Central memory CD8-positive, alpha-beta T cell (primary cell): ENCODE results near the gene ITPKB.

Experiments
- ATAC-seq: fragments of 150-1000 bp; cut with Tn5 transposase; replicated peaks from 2 replicates; pipeline ENCODE4 v1.10.0; 2022; ENCODE audit warnings: mild to moderate bottlenecking, moderate FRiP score, moderate number of reproducible peaks; ENCODE audit not compliant: poor library complexity, severe bottlenecking; ENCODE audit errors: extremely low read depth
- DNase-seq, 2 donors: peaks; one replicate each; pipeline ENCODE4 v3.0.0; 2021; ENCODE audit warnings: low spot score in 2 of 2
- H3K27ac Mint-ChIP-seq: one replicate; pipeline ENCODE4 v1.8.0; 2022; ENCODE audit warnings: low read depth, mild to moderate bottlenecking, moderate library complexity, mixed read lengths
- H3K27me3 Mint-ChIP-seq: one replicate; pipeline ENCODE4 v1.8.0; 2022; ENCODE audit warnings: mixed read lengths
- H3K36me3 Mint-ChIP-seq: one replicate; pipeline ENCODE4 v1.8.0; 2022; ENCODE audit warnings: mild to moderate bottlenecking, moderate library complexity, mixed read lengths; ENCODE audit not compliant: insufficient read depth
- H3K4me1 Mint-ChIP-seq: one replicate; pipeline ENCODE4 v1.8.0; 2022; ENCODE audit warnings: mixed read lengths
- H3K4me3 Mint-ChIP-seq: one replicate; pipeline ENCODE4 v1.8.0; 2022; ENCODE audit warnings: mild to moderate bottlenecking, moderate library complexity, mixed read lengths
- H3K9me3 Mint-ChIP-seq: one replicate; pipeline ENCODE4 v1.8.0; 2022; ENCODE audit warnings: mixed read lengths

The ITPKB gene

DNA sequence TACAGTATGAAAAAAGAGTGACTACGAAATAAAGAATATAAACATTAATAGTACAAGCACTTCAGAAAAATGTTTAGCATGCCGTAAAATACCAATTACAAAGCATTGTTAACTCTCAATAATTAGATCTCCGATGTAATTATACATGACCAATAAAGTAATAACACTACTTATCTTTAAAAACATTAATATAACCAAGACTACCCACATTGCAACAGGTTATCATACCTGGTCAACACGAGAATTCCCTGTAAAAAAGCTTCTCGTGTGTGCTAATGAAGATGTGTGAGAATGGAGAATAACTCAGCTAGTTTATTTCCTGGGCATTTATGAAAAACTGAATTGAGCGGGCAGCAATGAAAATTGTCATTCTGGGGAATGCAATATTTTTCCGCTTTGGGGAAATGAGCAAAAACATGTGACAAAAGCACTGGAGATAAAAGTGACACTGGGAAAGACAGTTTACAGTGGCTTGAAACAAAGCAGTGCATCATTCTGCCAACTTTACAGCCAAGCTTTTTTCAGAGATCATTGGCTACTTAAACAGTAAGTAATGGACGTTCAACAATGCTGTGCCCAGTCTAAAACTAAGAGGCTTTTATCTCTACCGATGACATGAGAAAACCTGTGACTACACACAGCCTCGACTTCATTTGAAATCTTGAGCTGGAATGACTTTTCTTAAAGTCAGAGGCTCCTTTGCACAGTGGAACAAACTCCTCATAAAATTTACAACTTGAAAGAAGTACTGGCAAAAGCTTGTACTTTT, 34.7 kb downstream of the ITPKB start:
- peaks cover 38% of the 10 kb centered on the region for H3K36me3 Mint-ChIP-seq
- peak overlapping the region; percentile 86 for H3K27ac Mint-ChIP-seq
- no peak for DNase-seq
- H3K9me3 Mint-ChIP-seq: no peaks in the 10 kb centered on the region
- no peak for ATAC-seq
- H3K4me1 Mint-ChIP-seq: peaks cover 60% of the 10 kb centered on the region
- H3K27me3 Mint-ChIP-seq: no peaks in the 10 kb centered on the region
- peak overlapping the region; percentile 75 for H3K4me3 Mint-ChIP-seq

GRCh38 chr1:226702957-226703831, 35.9 kb downstream of the ITPKB start:
- peaks cover 59% of the 10 kb centered on the region for H3K4me1 Mint-ChIP-seq
- H3K36me3 Mint-ChIP-seq: peaks cover 32% of the 10 kb centered on the region
- ATAC-seq (peak; percentile 80), DNase-seq (peak; percentile 58 to 73)
- H3K9me3 Mint-ChIP-seq: no peaks in the 10 kb centered on the region
- peak overlapping the region; percentile 75 for H3K4me3 Mint-ChIP-seq
- no peaks in the 10 kb centered on the region for H3K27me3 Mint-ChIP-seq
- H3K27ac Mint-ChIP-seq: peak overlapping the region; percentile 86

DNA sequence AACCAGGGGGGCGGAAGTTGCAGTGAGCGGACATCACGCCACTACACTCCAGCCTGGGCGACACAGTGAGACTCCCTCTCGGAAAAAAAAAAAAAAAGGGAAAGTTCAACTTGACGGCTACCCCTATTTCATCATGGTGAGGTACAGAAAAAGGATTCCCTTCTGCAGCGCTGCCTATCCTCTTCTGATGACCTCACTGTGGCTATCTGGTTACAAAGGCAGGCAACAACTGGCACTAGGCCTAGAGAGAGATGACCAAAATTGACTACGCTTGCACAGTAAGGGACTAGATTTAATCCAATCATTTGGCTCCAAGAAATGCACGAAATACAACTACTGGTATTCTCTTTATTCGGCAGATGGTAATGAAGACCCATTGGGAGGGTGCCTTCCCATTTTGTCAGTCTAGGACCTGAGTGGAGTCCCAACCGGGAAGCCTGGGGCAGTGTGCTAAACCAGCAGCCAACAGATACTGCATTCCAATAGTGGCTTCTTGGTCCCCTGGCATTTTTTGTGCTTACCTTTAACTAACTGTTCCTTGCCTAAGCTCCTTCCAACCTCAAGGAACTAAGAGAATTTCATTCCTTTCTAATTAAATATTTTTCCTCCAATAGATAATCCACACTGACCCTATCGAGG, 36.6 kb downstream of the ITPKB start:
- Mint-ChIP-seq H3K4me3 (peak overlapping the region; percentile 75), H3K27me3 (no peaks in the 10 kb centered on the region), H3K4me1 (peaks cover 61% of the 10 kb centered on the region), H3K27ac (peak overlapping the region; percentile 86), H3K36me3 (peaks cover 30% of the 10 kb centered on the region), H3K9me3 (no peaks in the 10 kb centered on the region)
- DNase-seq (no peak), ATAC-seq (no peak)

- Mint-ChIP-seq H3K9me3 (no peaks in the 10 kb centered on the region), H3K27ac (peak overlapping the region; percentile 90), H3K4me3 (no peak overlapping the region), H3K27me3 (no peaks in the 10 kb centered on the region), H3K4me1 (peaks cover 71% of the 10 kb centered on the region), H3K36me3 (peaks cover 29% of the 10 kb centered on the region)
- ATAC-seq (no peak), DNase-seq (no peak)
These were observed 38.2 kb downstream of the ITPKB start for GRCh38 chr1:226700861-226701260.

DNA sequence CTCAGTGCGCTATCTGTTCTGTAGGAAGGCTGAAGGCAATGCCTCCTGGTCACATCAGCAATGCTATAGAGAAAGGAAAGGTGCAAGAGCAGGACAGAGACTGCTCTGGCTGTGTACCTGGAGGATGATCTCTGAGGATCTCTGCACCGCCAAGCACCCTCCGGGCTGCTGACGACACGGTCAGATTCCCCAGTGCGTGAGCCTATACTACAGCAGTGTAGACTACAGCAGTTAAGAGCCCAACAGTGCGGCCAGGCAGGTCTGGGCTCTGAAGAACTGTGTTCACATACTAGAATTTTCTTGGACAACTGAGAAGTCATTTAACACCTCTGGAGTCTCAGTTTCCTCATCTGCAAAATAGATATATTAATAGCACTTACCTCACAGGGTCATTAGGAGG, 39.9 kb downstream of the ITPKB start:
- peaks cover 71% of the 10 kb centered on the region for H3K4me1 Mint-ChIP-seq
- peaks cover 26% of the 10 kb centered on the region for H3K36me3 Mint-ChIP-seq
- H3K27me3 Mint-ChIP-seq: no peaks in the 10 kb centered on the region
- H3K27ac Mint-ChIP-seq: peak overlapping the region; percentile 90
- H3K9me3 Mint-ChIP-seq: no peaks in the 10 kb centered on the region
- H3K4me3 Mint-ChIP-seq: peak overlapping the region; percentile 5
- DNase-seq (no peak), ATAC-seq (no peak)

- peak overlapping the region; percentile 90 for H3K27ac Mint-ChIP-seq
- no peaks in the 10 kb centered on the region for H3K9me3 Mint-ChIP-seq
- peak overlapping the region; percentile 5 for H3K4me3 Mint-ChIP-seq
- ATAC-seq (no peak), DNase-seq (no peak)
- H3K27me3 Mint-ChIP-seq: no peaks in the 10 kb centered on the region
- H3K36me3 Mint-ChIP-seq: peaks cover 28% of the 10 kb centered on the region
- peaks cover 76% of the 10 kb centered on the region for H3K4me1 Mint-ChIP-seq
These were observed 40.4 kb downstream of the ITPKB start for GRCh38 chr1:226698659-226699058.

DNA sequence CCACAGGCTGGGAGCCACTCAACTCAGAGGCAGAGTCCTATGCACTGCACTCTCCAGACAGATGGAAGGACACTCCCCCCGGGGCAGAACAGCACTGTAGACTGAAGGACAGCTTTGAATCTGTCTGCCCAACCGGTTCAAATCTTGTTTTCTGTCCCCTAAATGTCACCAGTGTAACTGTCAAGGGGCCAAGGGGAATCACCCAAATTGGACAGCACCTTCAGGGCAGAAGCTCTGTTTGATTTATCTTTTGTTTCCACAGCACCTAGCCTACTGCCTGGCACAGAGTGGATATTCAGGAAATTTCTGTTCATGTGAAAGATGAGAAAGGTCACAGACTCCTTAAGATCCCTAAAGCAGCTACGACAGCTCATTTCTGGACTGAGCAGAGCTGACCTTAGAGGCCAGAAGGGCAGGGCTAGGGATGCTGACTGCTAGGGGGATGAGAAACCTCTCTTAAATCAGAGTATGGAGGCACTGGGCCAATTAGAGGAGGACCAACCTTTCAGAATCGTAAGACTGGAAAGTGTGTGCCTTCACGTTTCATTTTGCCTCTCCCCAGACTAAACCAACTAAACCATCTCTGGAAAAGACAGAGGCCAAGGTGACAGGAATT, 41.0 kb downstream of the ITPKB start:
- no peak overlapping the region for H3K27ac Mint-ChIP-seq

DNA sequence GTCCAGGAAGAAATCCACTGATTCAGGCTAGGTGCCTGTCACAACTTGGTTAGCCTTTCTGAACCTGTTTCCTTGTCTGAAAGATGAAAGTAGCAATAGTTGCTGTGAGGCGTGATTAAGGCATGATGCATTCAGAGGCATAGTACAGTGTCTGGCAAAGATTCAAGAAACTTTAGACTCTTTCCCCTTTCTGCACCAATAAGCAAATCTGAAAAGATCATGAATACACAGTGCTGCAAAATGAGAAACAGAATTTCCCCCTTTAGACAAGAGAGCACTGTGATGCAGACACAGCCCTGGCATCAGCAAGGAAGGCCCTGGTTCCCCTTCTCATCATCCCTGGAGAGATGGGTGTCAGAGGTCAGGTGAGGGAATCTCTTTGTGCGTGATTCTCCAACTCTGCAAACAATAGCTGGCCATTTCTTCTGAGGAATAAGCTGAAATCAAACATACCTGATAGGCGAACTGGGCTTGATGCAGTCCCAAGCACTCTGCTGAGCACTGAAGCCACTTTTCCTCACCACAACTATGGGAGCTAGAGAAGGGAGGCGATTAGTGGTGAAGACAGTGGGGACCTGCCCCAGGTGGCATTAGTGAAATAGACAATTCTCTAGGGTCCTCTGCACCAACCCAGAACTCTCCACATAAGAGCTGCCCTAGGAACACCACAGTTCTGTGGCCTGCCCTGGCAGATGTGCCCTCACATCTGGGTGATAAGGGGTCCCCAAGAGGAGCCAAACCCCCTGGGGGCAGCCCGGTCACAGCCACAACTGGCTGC, 41.7 kb downstream of the ITPKB start:
- H3K4me3 Mint-ChIP-seq: peak overlapping the region; percentile 55
- H3K27ac Mint-ChIP-seq: peak overlapping the region; percentile 69

More for the DNA sequence above, 41.0 kb downstream of the ITPKB start:
- DNase-seq: no peak
- Mint-ChIP-seq H3K36me3 (peaks cover 32% of the 10 kb centered on the region), H3K27me3 (no peaks in the 10 kb centered on the region), H3K4me1 (peaks cover 81% of the 10 kb centered on the region), H3K4me3 (no peak overlapping the region), H3K9me3 (no peaks in the 10 kb centered on the region)
- ATAC-seq: no peak

DNA sequence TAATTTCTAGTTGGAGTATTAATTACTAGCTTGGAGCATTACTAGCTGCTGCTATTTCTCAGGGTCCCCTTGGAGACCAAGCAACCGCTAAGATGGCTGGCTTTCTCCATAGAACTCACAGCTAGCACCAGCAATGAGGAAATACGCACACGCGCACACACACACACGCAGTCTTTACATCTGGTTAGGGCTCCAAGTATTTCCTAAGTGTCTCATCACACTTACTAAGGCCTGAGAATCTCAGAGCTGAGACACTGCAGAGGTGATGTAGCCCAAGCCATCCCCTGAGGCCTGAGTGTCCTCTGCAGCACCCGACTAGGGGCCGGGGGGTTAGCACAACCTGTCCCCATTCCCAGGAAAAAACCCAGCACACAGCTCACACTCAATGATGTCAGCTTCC, 42.5 kb downstream of the ITPKB start:
- H3K4me3 Mint-ChIP-seq: no peak overlapping the region
- DNase-seq: no peak
- peak overlapping the region; percentile 69 for H3K27ac Mint-ChIP-seq
- H3K36me3 Mint-ChIP-seq: peaks cover 26% of the 10 kb centered on the region
- H3K4me1 Mint-ChIP-seq: peaks cover 82% of the 10 kb centered on the region
- H3K9me3 Mint-ChIP-seq: no peaks in the 10 kb centered on the region
- no peaks in the 10 kb centered on the region for H3K27me3 Mint-ChIP-seq
- no peak for ATAC-seq

More for the DNA sequence above, 41.7 kb downstream of the ITPKB start:
- peak; percentile 50 for ATAC-seq
- H3K36me3 Mint-ChIP-seq: peaks cover 26% of the 10 kb centered on the region
- H3K4me1 Mint-ChIP-seq: peaks cover 81% of the 10 kb centered on the region
- DNase-seq: no peak
- H3K27me3 Mint-ChIP-seq: no peaks in the 10 kb centered on the region
- H3K9me3 Mint-ChIP-seq: no peaks in the 10 kb centered on the region

DNA sequence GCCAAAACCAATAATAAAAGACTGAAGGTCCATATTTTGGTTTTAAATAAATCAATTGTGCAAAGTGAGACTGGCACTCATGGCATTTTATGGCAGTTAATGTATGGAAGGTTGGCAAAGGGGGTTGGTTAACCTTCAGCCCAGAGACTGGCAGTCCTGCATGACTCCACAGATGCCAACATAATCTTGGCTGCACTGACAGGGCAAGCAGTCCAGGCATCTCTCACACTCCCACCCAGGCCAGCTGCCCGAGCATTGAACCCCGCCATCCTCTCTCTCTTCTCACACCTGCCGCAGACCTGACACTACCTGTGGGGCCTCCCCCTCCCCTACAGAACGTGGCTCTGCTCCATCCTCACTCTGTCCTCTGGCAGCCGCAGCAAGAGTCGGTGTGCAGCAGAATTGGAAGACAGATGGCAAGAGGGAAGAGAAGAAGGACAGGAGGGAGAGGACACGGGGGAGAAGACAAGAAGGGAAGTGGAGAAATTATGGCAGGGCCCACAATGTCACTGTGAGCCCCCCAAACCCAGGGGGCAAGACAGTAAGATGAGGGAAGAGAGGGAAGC, 43.7 kb downstream of the ITPKB start:
- Mint-ChIP-seq H3K36me3 (peaks cover 35% of the 10 kb centered on the region), H3K27ac (peak overlapping the region; percentile 67), H3K4me1 (peaks cover 84% of the 10 kb centered on the region), H3K9me3 (no peaks in the 10 kb centered on the region), H3K27me3 (no peaks in the 10 kb centered on the region), H3K4me3 (no peak overlapping the region)
- DNase-seq (no peak), ATAC-seq (no peak)

DNA sequence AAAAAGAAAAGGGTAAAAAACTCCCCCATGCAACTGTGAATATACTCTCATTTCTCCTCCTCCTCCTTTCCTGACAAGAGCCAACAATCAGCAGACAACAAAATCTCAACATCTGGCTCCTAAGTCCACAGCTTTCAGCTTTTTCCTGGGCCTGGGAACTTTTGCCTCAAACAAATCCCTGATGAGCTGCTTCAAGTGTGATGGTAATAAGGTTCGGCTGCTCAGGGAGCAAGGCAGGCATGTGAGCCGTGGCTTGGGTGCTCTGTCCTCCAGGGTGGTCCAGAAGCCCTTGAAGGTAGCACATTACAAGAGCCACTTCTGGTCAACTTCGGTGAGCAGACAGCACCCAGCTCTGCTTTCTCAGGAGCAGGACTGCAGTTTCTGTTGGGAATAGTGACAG, 46.3 kb downstream of the ITPKB start:
- Mint-ChIP-seq H3K27ac (peak overlapping the region; percentile 88), H3K4me3 (no peak overlapping the region), H3K27me3 (no peaks in the 10 kb centered on the region), H3K4me1 (peaks cover 84% of the 10 kb centered on the region), H3K36me3 (peaks cover 37% of the 10 kb centered on the region), H3K9me3 (no peaks in the 10 kb centered on the region)
- ATAC-seq: no peak
- DNase-seq: no peak
